DND-41 (cell line): ENCODE data around the gene IGFBP1.

Source experiments
- CTCF ChIP-seq: IDR thresholded peaks from 2 replicates; pipeline ENCODE4 v1.5.1; 2012; ENCODE audit warnings: borderline replicate concordance, low read length, moderate library complexity, mild to moderate bottlenecking; ENCODE audit not compliant: poor library complexity, severe bottlenecking; ENCODE audit errors: extremely low read depth
- EZH2 ChIP-seq: IDR thresholded peaks from 3 replicates; pipeline ENCODE4 v1.6.1; 2012; ENCODE audit warnings: borderline replicate concordance, low read depth, mild to moderate bottlenecking, moderate library complexity, low read length, inconsistent platforms; ENCODE audit not compliant: severe bottlenecking

- TF ChIP-seq CTCF (no peak), EZH2 (no peak)
Measured at GRCh38 chr7:45881280-45881758, 7.0 kb upstream of the IGFBP1 start.
